HepG2 (cell line): ENCODE measurements around the gene ZSCAN26. TPM values are rescaled to one million over a fixed set of nuclear protein-coding genes. Genes with fewer than 3 reads are reported as not detected.

Experiments used
- BATF2 ChIP-seq: sonication (generic); formaldehyde crosslinking; IDR thresholded peaks from 2 replicates; pipeline ENCODE4 v1.8.0; 2022; ENCODE audit warnings: mild to moderate bottlenecking, missing genetic modification reagents, moderate library complexity
- BCL3 ChIP-seq: sonication (generic); formaldehyde crosslinking; IDR thresholded peaks from 2 replicates; pipeline ENCODE4 v1.5.1; 2020; ENCODE audit warnings: mild to moderate bottlenecking, missing genetic modification reagents, moderate library complexity
- CHD4 ChIP-seq: fragments of 200-600 bp; sonication (generic); IDR thresholded peaks from 2 replicates; pipeline ENCODE4 v1.7.0; 2017; ENCODE audit warnings: mild to moderate bottlenecking, low read length, borderline replicate concordance
- CREB3 ChIP-seq: sonication (generic); formaldehyde crosslinking; IDR thresholded peaks from 2 replicates; pipeline ENCODE4 v1.5.0; 2020; ENCODE audit warnings: missing genetic modification reagents
- DMTF1 ChIP-seq: sonication (generic); formaldehyde crosslinking; IDR thresholded peaks from 2 replicates; pipeline ENCODE4 v1.4.0; 2020; ENCODE audit warnings: mild to moderate bottlenecking, missing genetic modification reagents
- EHMT2 ChIP-seq: fragments of 200-600 bp; sonication (generic); IDR thresholded peaks from 2 replicates; pipeline ENCODE4 v1.7.0; 2017; ENCODE audit warnings: antibody characterized with exemption, low read depth, low read length, borderline replicate concordance
- HNF4G ChIP-seq, 2 experiments: sonication (generic) in 1 of 2; formaldehyde crosslinking in 1 of 2; IDR thresholded peaks; 2 replicates each; pipeline versions ENCODE4 v1.4.0 to v1.6.1; 2011 to 2020; ENCODE audit warnings: borderline replicate concordance in 2 of 2, low read depth in 2 of 2, mild to moderate bottlenecking in 2 of 2, low read length in 1 of 2, missing genetic modification reagents in 1 of 2, moderate library complexity in 1 of 2
- MLX ChIP-seq: IDR thresholded peaks from 2 replicates; pipeline ENCODE4 v1.6.1; 2016
- NR2F1 ChIP-seq, 2 experiments: fragments of 450-650 bp in 1 of 2; formaldehyde crosslinking in 1 of 2; IDR thresholded peaks; 2 replicates each; pipeline versions ENCODE4 v1.5.0 to v1.6.1; 2016 to 2020; ENCODE audit warnings: mild to moderate bottlenecking in 1 of 2, missing compliant biosample characterization in 1 of 2, missing genetic modification reagents in 1 of 2, moderate library complexity in 1 of 2
- TOE1 ChIP-seq: sonication (generic); formaldehyde crosslinking; IDR thresholded peaks from 2 replicates; pipeline ENCODE4 v1.4.0; 2020; ENCODE audit warnings: mild to moderate bottlenecking, missing genetic modification reagents
- USF2 ChIP-seq, 2 experiments: sonication (generic) in 1 of 2; formaldehyde crosslinking in 1 of 2; IDR thresholded peaks; 2 replicates each; pipeline versions ENCODE4 v1.5.1 to v1.6.1; 2011 to 2020; ENCODE audit warnings: borderline replicate concordance in 1 of 2, low read depth in 1 of 2, low read length in 1 of 2, mild to moderate bottlenecking in 1 of 2, missing genetic modification reagents in 1 of 2, moderate library complexity in 1 of 2
- ZBTB42 ChIP-seq: sonication (generic); formaldehyde crosslinking; IDR thresholded peaks from 2 replicates; pipeline ENCODE4 v1.5.0; 2020; ENCODE audit warnings: mild to moderate bottlenecking, missing genetic modification reagents
- ZC3H13 ChIP-seq: sonication (generic); formaldehyde crosslinking; IDR thresholded peaks from 2 replicates; pipeline ENCODE4 v1.8.1; 2023; ENCODE audit warnings: mild to moderate bottlenecking, missing genetic modification reagents, moderate library complexity
- ZNF17 ChIP-seq: sonication (generic); formaldehyde crosslinking; IDR thresholded peaks from 2 replicates; pipeline ENCODE4 v1.5.0; 2020; ENCODE audit warnings: mild to moderate bottlenecking, missing genetic modification reagents
- ZNF512 ChIP-seq: sonication (generic); formaldehyde crosslinking; IDR thresholded peaks from 2 replicates; pipeline ENCODE4 v1.4.0; 2020; ENCODE audit warnings: mild to moderate bottlenecking, missing genetic modification reagents
- ZNF883 ChIP-seq: sonication (generic); formaldehyde crosslinking; IDR thresholded peaks from 2 replicates; pipeline ENCODE4 v1.5.1; 2020; ENCODE audit warnings: mild to moderate bottlenecking, missing genetic modification reagents; ENCODE audit errors: not compliant biosample characterization
- polyA plus RNA-seq, 8 experiments: library from polyadenylated mRNA; depleted of rRNA in 3 of 8; stranded (reverse) in 7 of 8; unstranded in 1 of 8; fragments of >200 nt; fragmentation: Illumina TruSeq in 4 of 8; extraction: Trizol in 4 of 8; gene quantifications; 2 replicates each; pipeline versions ENCODE4 v1.2.1 to v1.2.3, GENCODE V29; 2011 to 2016; ENCODE audit warnings: low read depth in 4 of 8, missing spikeins in 1 of 8, mixed read lengths in 1 of 8; ENCODE audit not compliant: insufficient read depth in 1 of 8
- total RNA-seq, 5 experiments: library from RNA; depleted of rRNA; stranded (reverse); fragments of >200 nt; fragmentation: Illumina TruSeq; extraction: Trizol; gene quantifications; 2 replicates each; pipeline ENCODE4 v1.2.3, GENCODE V29; 2016; ENCODE audit warnings: low read depth in 1 of 5

ZSCAN26 gene
- total and polyA plus RNA-seq, 2 of the 13 experiments (the other 11 are each of a cell fraction or from before 2014, with no cell fraction given) = 12.0 to 15.6 TPM

GRCh38 chr6:28266962-28267694 lies at the start of gene ZSCAN26 (continued):
- TF ChIP-seq MLX (CRISPR knock-in tag) (peak; percentile 46; the same call in 1 of the 2 replicates), ZNF883 (CRISPR knock-in tag) (peak; percentile 95), TOE1 (CRISPR knock-in tag) (peak; percentile 77; the same call in 1 of the 2 replicates), ZC3H13 (peak; percentile 80; the same call in 1 of the 2 replicates), USF2 (IDR thresholded peaks at IDR 0.05; ENCODE audit: low read depth, low read length) (no peak), USF2 (CRISPR knock-in tag; IDR thresholded peaks at IDR 0.05; ENCODE audit: borderline replicate concordance) (no peak), CREB3 (CRISPR knock-in tag) (peak; percentile 86; the same call in 1 of the 2 replicates), ZNF512 (0 out of 2 replicates have a peak, but pooled peaks have one; percentile 78), ZBTB42 (CRISPR knock-in tag) (0 out of 2 replicates have a peak, but pooled peaks have one; percentile 47), ZNF17 (no peak; the same call in 1 of the 2 replicates), EHMT2 (peak; percentile 78; the same call in 1 of the 2 replicates), BATF2 (CRISPR knock-in tag) (no peak), CHD4 (no peak), HNF4G (IDR thresholded peaks at IDR 0.05; ENCODE audit: borderline replicate concordance, low read depth, low read length) (no peak), HNF4G (CRISPR knock-in tag; IDR thresholded peaks at IDR 0.05; ENCODE audit: borderline replicate concordance, low read depth) (peak; percentile 56), DMTF1 (CRISPR knock-in tag) (no peak), BCL3 (CRISPR knock-in tag) (peak; percentile 83), NR2F1 (CRISPR knock-in tag; IDR thresholded peaks at IDR 0.05) (0 out of 4 replicates have a peak, but pooled peaks of 1 of the 2 experiments have one; percentile 14)
